Smooth muscle cell (in vitro differentiated cells): ENCODE data around the gene NR1I2. TPM values are rescaled to one million over a fixed set of nuclear protein-coding genes. Genes with fewer than 3 reads are reported as not detected.

Experiments used
- DNase-seq: peaks from one replicate; lab custom pipeline; 2025; ENCODE audit not compliant: unreplicated experiment; lab: John Stamatoyannopoulos, UW
- H2AFZ ChIP-seq: fragments of 200-600 bp; sonication (generic); 2 replicates; pipeline ENCODE4 v1.6.0; 2016; ENCODE audit warnings: antibody characterized with exemption, low read depth, mild to moderate bottlenecking
- H3F3A ChIP-seq: fragments of 200-600 bp; sonication (generic); 2 replicates; pipeline ENCODE4 v1.6.0; 2017; ENCODE audit warnings: antibody characterized with exemption, low read depth
- H3K27ac ChIP-seq: fragments of 200-600 bp; sonication (generic); 2 replicates; pipeline ENCODE4 v1.5.1; 2016; ENCODE audit warnings: low read depth, mild to moderate bottlenecking
- H3K27me3 ChIP-seq: fragments of 200-600 bp; sonication (generic); 2 replicates; pipeline ENCODE4 v1.6.1; 2016; ENCODE audit warnings: low read depth, mild to moderate bottlenecking
- H3K36me3 ChIP-seq: fragments of 200-600 bp; sonication (generic); 2 replicates; pipeline ENCODE4 v1.5.1; 2016; ENCODE audit warnings: low read depth
- H3K4me1 ChIP-seq: fragments of 200-600 bp; sonication (generic); 2 replicates; pipeline ENCODE4 v1.5.1; 2016; ENCODE audit warnings: low read depth
- H3K4me2 ChIP-seq: fragments of 200-600 bp; sonication (generic); 2 replicates; pipeline ENCODE4 v1.6.0; 2016; ENCODE audit warnings: mild to moderate bottlenecking
- H3K4me3 ChIP-seq: fragments of 200-600 bp; sonication (generic); 2 replicates; pipeline ENCODE4 v1.5.1; 2016; ENCODE audit warnings: mild to moderate bottlenecking
- H3K79me2 ChIP-seq: fragments of 200-600 bp; sonication (generic); 2 replicates; pipeline ENCODE4 v1.6.0; 2016; ENCODE audit warnings: low read depth, mild to moderate bottlenecking
- H3K9ac ChIP-seq: fragments of 200-600 bp; sonication (generic); 2 replicates; pipeline ENCODE4 v1.6.0; 2016; ENCODE audit warnings: low read depth
- H3K9me3 ChIP-seq: fragments of 200-600 bp; sonication (generic); replicated peaks from 2 replicates; pipeline ENCODE4 v1.5.1; 2016; ENCODE audit warnings: low read depth
- H4K20me1 ChIP-seq: fragments of 200-600 bp; sonication (generic); 2 replicates; pipeline ENCODE4 v1.6.0; 2016; ENCODE audit warnings: low read depth
- CTCF ChIP-seq: fragments of 200-600 bp; sonication (generic); IDR thresholded peaks from 2 replicates; pipeline ENCODE4 v1.5.1; 2017; ENCODE audit warnings: borderline replicate concordance, mild to moderate bottlenecking, antibody characterized with exemption; ENCODE audit not compliant: insufficient read depth, poor library complexity, severe bottlenecking
- WGBS: methylation state at CpG from one replicate; pipeline ENCODE4 v1.1.7; 2016; ENCODE audit warnings: low lambda C conversion rate; 5-methylcytosine and 5-hydroxymethylcytosine counted together
- polyA plus RNA-seq: library from polyadenylated mRNA; unstranded; fragments of >200 nt; fragmentation: Nextera tagmentation; extraction: Ambion mirVana; gene quantifications from 2 replicates; pipeline ENCODE4 v1.2.1, GENCODE V29; 2016
- total RNA-seq: library from RNA; depleted of rRNA; stranded (reverse); fragments of >200 nt; gene quantifications from 2 replicates; pipeline ENCODE4 v1.2.3, GENCODE V29; 2014

The NR1I2 gene
- total and polyA plus RNA-seq, 2 experiments from 2014 or later = not detected

GRCh38 chr3:119859728-119860127 is 77.8 kb downstream of the NR1I2 start:
- TF ChIP-seq CTCF = no peak
- WGBS = 100% methylated on average over 2 of the region's 2 CpGs
- H3K9ac ChIP-seq = no peak overlapping the region
- H3K27ac ChIP-seq = no peak overlapping the region
- no peaks in the 10 kb centered on the region for H3K79me2 ChIP-seq
- peaks cover 45% of the 10 kb centered on the region for H3K36me3 ChIP-seq
- no peak for DNase-seq
- no peaks in the 10 kb centered on the region for H3F3A ChIP-seq
- no peaks in the 10 kb centered on the region for H3K27me3 ChIP-seq
- H3K4me1 ChIP-seq = no peaks in the 10 kb centered on the region
- no peak overlapping the region for H3K4me2 ChIP-seq
- H4K20me1 ChIP-seq = peaks cover 3% of the 10 kb centered on the region
- H3K9me3 ChIP-seq = peaks cover 5% of the 10 kb centered on the region
- H3K4me3 ChIP-seq = no peak overlapping the region
- H2AFZ ChIP-seq = no peak overlapping the region

GRCh38 chr3:119861681-119862080 is 79.8 kb downstream of the NR1I2 start:
- no peak overlapping the region for H3K4me3 ChIP-seq
- H3K9ac ChIP-seq = no peak overlapping the region
- H2AFZ ChIP-seq = no peak overlapping the region
- WGBS = 97% methylated on average over 2 of the region's 2 CpGs
- H3K27ac ChIP-seq = no peak overlapping the region
- TF ChIP-seq CTCF = no peak
- H4K20me1 ChIP-seq = peaks cover 3% of the 10 kb centered on the region
- H3K36me3 ChIP-seq = peaks cover 31% of the 10 kb centered on the region
- no peaks in the 10 kb centered on the region for H3K4me1 ChIP-seq
- no peak for DNase-seq
- no peaks in the 10 kb centered on the region for H3F3A ChIP-seq
- peaks cover 5% of the 10 kb centered on the region for H3K79me2 ChIP-seq
- no peak overlapping the region for H3K4me2 ChIP-seq
- no peaks in the 10 kb centered on the region for H3K27me3 ChIP-seq
- peaks cover 5% of the 10 kb centered on the region for H3K9me3 ChIP-seq

GRCh38 chr3:119862616-119863015 is 80.7 kb downstream of the NR1I2 start:
- peaks cover 3% of the 10 kb centered on the region for H3K9me3 ChIP-seq
- H3K9ac ChIP-seq = no peak overlapping the region
- H3K36me3 ChIP-seq = peaks cover 28% of the 10 kb centered on the region
- WGBS = 100% methylated on average over 2 of the region's 2 CpGs
- no peak overlapping the region for H3K4me3 ChIP-seq
- H3K79me2 ChIP-seq = peaks cover 5% of the 10 kb centered on the region
- no peak overlapping the region for H3K27ac ChIP-seq
- H3K4me2 ChIP-seq = no peak overlapping the region
- no peaks in the 10 kb centered on the region for H3K4me1 ChIP-seq
- DNase-seq = no peak
- H3F3A ChIP-seq = no peaks in the 10 kb centered on the region
- H3K27me3 ChIP-seq = no peaks in the 10 kb centered on the region
- peaks cover 3% of the 10 kb centered on the region for H4K20me1 ChIP-seq
- H2AFZ ChIP-seq = no peak overlapping the region
- no peak for TF ChIP-seq CTCF

- WGBS = 95% methylated on average over 7 of the region's 7 CpGs
- Histone ChIP-seq H3K36me3 (peaks cover 18% of the 10 kb centered on the region), H4K20me1 (peaks cover 5% of the 10 kb centered on the region), H3K9ac (no peak overlapping the region), H3K79me2 (peaks cover 5% of the 10 kb centered on the region), H3K27ac (no peak overlapping the region), H3K4me2 (no peak overlapping the region), H3K4me1 (no peaks in the 10 kb centered on the region), H3K4me3 (no peak overlapping the region), H2AFZ (no peak overlapping the region), H3F3A (no peaks in the 10 kb centered on the region), H3K27me3 (no peaks in the 10 kb centered on the region), H3K9me3 (no peaks in the 10 kb centered on the region)
- no peak for DNase-seq
- TF ChIP-seq CTCF = no peak
These were observed 82.6 kb downstream of the NR1I2 start for GRCh38 chr3:119864476-119864875.
